Activated CD8-positive, alpha-beta memory T cell treated with anti-CD3 and anti-CD28 coated beads, Interleukin-2, amount 50 U/mL, for 24 hours (primary cell): ENCODE measurements around the gene ACSL1.
"Not testable (repeated sequence)": the region's sequence is repeated elsewhere in the genome, so short reads cannot be mapped to it uniquely, and the experiment has no call there.

Source experiments
- DNase-seq: peaks from one replicate; pipeline ENCODE4 v3.0.0-alpha.2; 2020; ENCODE audit errors: extremely low read depth

Gene ACSL1

DNA sequence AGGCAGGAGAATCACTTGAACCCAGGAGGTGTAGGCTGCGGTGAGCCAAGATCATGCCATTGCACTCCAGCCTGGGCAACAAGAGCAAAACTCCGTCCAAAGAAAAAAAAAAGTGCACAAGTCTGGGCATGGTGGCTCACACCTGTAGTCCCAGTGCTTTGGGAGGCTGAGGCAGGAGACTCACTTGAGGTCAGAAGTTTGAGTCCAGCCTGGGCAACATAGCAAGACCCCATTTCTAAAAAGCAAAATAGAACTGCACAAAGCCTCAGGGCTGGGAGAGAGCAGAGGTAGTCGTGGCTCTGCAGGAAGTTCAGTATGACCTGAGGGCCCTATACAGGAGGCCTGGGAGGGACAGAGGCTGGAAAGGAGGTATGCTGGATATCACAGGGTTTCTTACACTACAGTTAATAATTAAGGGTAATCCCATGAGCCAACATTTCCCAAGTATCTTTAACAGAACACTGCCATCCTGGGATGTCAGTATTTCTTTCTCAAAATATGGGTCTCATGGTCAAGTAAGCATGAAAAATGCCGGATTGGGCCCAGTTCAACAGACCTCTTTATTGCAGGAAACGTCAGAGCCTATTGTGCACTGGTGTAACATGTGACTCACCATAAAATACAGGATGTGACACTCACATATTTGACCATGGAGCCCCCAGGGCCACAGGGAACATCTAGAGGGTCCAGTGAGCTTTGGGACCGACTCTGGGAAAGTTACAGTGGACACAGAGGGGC is 37.8 kb downstream of the ACSL1 start:
- DNase-seq = no peak

DNA sequence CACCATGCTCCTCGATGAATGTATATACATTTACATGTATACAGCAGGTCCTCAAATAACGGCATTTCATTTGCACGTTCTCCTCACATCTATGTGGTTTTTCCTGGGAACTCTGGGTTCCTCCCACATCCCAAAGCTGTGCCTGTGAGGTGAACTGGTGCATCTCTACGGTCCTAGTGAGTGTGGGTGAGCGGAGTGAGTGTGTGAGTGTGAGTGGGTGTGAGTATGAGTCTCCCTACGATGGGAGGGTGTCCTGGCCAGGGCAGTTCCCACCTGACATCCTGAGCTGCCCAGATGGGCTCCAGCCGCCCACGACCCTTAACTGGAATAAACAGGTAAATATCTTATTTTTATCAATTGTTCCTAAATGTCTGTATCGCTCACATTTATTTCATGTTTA is 40.0 kb downstream of the ACSL1 start:
- DNase-seq = no peak

DNA sequence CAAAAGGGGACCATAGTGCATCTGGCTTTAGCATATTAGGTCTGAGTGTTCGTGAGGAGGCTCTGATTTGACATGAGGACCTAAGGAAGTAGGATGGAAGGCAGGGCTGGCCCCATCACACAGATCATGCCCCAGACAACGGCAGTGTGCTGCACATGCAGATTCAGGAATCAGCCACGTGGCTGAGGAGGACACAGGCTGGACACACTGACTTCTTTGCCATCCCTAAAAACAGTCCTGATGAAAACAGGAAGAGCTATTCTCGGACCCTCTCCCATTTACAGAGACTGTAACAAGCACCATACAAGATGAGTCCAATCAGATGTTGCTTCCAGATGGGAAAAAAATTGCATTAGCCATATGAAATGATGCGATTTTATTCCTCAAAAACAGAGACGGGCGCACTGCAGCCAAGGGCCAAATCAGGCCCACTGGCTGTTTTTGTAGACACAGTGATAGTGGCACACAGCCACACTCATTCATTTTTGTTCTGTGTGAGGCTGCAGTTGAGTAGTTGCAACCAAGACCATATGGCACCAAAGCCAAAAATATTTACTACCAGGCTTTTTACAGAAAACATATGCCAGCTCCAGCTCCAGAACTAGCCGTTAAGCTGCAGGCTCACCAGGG is 41.0 kb downstream of the ACSL1 start:
- no peak for DNase-seq

- no peak for DNase-seq
These were observed 42.9 kb downstream of the ACSL1 start for GRCh38 chr4:184782731-184783373.

DNA sequence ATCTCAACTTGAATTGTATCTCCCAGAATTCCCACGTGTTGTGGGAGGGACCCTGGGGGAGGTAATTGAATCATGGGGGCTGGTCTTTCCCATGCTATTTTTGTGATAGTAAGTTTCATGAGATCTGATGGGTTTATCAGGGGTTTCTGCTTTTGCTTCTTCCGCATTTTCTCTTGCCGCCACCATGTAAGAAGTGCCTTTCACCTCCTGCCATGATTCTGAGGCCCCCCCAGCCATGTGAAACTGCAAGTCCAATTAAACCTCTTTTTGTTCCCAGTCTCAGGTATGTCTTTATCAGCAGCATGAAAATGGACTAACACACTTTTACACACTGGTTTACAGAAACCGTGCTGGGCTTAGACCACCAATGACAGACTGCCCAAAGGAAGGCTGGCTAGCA is 46.6 kb downstream of the ACSL1 start:
- not testable (repeated sequence) for DNase-seq

GRCh38 chr4:184778325-184778724 is 47.4 kb downstream of the ACSL1 start:
- DNase-seq = no peak

GRCh38 chr4:184776821-184777220 is 48.9 kb downstream of the ACSL1 start:
- no peak for DNase-seq

- no peak for DNase-seq
These were observed 49.8 kb downstream of the ACSL1 start for GRCh38 chr4:184775854-184776555.

GRCh38 chr4:184774152-184774551 is 51.6 kb downstream of the ACSL1 start:
- no peak for DNase-seq

GRCh38 chr4:184771416-184771815 is 54.4 kb downstream of the ACSL1 start:
- no peak for DNase-seq

DNA sequence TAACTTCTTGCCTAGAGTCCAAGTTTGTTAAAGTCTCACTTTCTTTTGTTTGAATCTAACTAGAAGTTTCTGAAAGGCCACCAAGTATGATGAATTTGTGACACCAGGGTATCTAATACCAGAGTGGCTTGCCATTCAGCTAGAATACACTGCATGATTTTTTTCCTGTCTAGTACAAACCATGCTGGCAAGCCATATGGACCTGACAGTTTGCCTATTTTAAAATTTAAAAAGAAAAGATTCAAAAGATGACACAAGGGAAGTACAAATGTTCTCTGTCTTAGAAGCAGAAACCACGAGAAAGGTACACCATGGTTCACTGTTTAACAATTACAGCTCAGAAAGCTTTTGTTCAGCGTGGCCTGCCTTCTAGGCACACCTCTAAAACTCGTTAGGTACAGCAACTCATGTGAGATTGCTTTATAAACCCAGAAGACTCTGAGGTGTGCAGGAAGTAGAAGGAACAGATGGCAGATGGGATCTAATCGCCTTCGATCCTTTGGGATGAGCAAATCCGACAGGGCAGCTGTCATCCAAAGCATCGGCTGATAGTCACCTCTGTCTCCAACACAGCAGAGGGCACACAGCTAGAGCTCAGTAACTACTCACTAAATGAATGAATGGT is 56.5 kb downstream of the ACSL1 start:
- no peak for DNase-seq

GRCh38 chr4:184768296-184768695 is 57.5 kb downstream of the ACSL1 start:
- DNase-seq = no peak

- DNase-seq = no peak
These were observed 59.3 kb downstream of the ACSL1 start for GRCh38 chr4:184766446-184766845.

GRCh38 chr4:184765473-184766340 is 60.1 kb downstream of the ACSL1 start:
- DNase-seq = no peak

- no peak for DNase-seq
These were observed 61.2 kb downstream of the ACSL1 start for GRCh38 chr4:184764601-184765000.

- DNase-seq = no peak
These were observed 62.5 kb downstream of the ACSL1 start for GRCh38 chr4:184763150-184763780.

- no peak for DNase-seq
These were observed 63.7 kb downstream of the ACSL1 start for GRCh38 chr4:184762100-184762499.

DNA sequence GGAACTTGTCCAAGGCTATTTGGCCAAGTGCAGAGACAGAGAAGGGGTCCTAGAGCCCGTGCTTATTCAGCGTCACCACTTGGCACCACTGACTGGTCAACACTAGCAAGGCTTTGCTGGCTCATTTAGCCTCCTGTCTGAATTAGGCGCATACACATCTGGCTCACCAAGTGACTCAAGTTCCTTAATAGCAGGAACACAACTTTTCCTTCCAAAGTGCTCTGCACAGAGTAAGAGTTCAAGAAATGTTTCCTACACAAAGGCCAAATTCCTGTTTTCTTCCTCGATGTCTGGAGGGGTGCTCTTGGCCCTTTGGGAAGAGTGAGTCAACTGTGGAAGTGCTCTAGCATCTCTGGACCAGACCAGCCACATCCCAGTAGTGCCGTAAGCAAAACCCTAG is 65.1 kb downstream of the ACSL1 start:
- DNase-seq = no peak

DNA sequence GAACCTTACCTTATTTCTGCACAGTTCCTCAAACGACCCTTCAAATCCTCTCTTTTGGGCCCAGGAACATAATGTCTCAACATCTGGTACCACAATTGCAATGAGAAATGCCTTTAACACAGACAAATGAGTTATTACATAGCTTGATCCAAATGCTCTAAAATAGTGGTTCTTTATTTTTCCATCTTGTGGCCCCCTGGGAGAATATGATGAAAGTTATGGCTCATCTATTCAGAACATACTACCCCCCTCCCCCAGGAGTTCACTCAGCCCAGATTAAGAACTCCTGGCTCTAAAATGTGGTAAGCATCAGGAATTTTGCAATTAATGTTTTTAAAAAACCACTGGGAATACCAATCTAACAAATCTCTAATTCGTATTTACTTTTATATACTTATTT is 68.0 kb downstream of the ACSL1 start:
- no peak for DNase-seq

GRCh38 chr4:184756399-184756798 is 69.4 kb downstream of the ACSL1 start:
- no peak for DNase-seq

GRCh38 chr4:184755278-184755677 is 70.5 kb downstream of the ACSL1 start:
- DNase-seq = no peak
